ENCODE data around the gene RFK. TPM values are rescaled to one million over a fixed set of nuclear protein-coding genes. Genes with fewer than 3 reads are reported as not detected.
A peak's percentile ranks its signal among the peaks of the same experiment; 100 is the strongest.

The RFK gene
- 10 to 100 TPM; 10.3 to 29.0 (median 22.4) TPM for total RNA-seq
- polyA plus RNA-seq: 10 to 100 TPM in 1 of 3 donors, 1 to 10 TPM in 2; 8.1 to 48.5 (median 9.2) TPM
- long read RNA-seq, donor 1, transcript RFK-201 (4 exons, 2,684 nt): major isoform, 14 of 14 reads
- long read RNA-seq, donor 1, partial matches to known transcripts: 0 of 14 reads
- long read RNA-seq, donor 1, other reads (novel, unspliced or antisense): 0 of 14 reads
- long read RNA-seq, donor 2, partial matches to known transcripts: 0 of 4 reads
- long read RNA-seq, donor 2, other reads (novel, unspliced or antisense): 0 of 4 reads
- long read RNA-seq, donor 3, transcript RFK-201 (4 exons, 2,684 nt): major isoform, 11 of 12 reads
- long read RNA-seq, donor 3, partial matches to known transcripts: 0 of 12 reads
- long read RNA-seq, donor 3, other reads (novel, unspliced or antisense): 0 of 12 reads
- long read RNA-seq, donor 4, transcript RFK-201 (4 exons, 2,684 nt): major isoform, 21 of 23 reads
- long read RNA-seq, donor 4, partial matches to known transcripts: 0 of 23 reads
- long read RNA-seq, donor 4, other reads (novel, unspliced or antisense): 2 of 23 reads
- long read RNA-seq, donor 5, transcript RFK-201 (4 exons, 2,684 nt): major isoform, 62 of 65 reads
- long read RNA-seq, donor 5, partial matches to known transcripts: 0 of 65 reads
- long read RNA-seq, donor 5, other reads (novel, unspliced or antisense): 0 of 65 reads
- long read RNA-seq, donor 6, transcript RFK-201 (4 exons, 2,684 nt): major isoform, 10 of 11 reads
- long read RNA-seq, donor 6, partial matches to known transcripts: 0 of 11 reads
- long read RNA-seq, donor 6, other reads (novel, unspliced or antisense): 0 of 11 reads
- long read RNA-seq, donor 7, transcript RFK-201 (4 exons, 2,684 nt): major isoform, 9 of 9 reads
- long read RNA-seq, donor 7, partial matches to known transcripts: 0 of 9 reads
- long read RNA-seq, donor 7, other reads (novel, unspliced or antisense): 0 of 9 reads
- long read RNA-seq, donor 8, transcript RFK-201 (4 exons, 2,684 nt): major isoform, 16 of 16 reads
- long read RNA-seq, donor 8, partial matches to known transcripts: 0 of 16 reads
- long read RNA-seq, donor 8, other reads (novel, unspliced or antisense): 0 of 16 reads
- long read RNA-seq, donor 9, transcript RFK-201 (4 exons, 2,684 nt): major isoform, 6 of 7 reads
- long read RNA-seq, donor 9, partial matches to known transcripts: 0 of 7 reads
- long read RNA-seq, donor 9, other reads (novel, unspliced or antisense): 0 of 7 reads
- long read RNA-seq, donor 10, transcript RFK-201 (4 exons, 2,684 nt): major isoform, 5 of 5 reads
- long read RNA-seq, donor 10, partial matches to known transcripts: 0 of 5 reads
- long read RNA-seq, donor 10, other reads (novel, unspliced or antisense): 0 of 5 reads

GRCh38 chr9:76394195-76394959 lies at the start of gene RFK:
Gene RFK (minus strand): TSS chr9:76394426. CDS start chr9:76394171, 255 bp downstream.
- Histone ChIP-seq H3K9me3 (replicated peaks in 1 of 3) (no peaks in the 10 kb centered on the region), H3K4me1 (replicated peaks in 1 of 2) (peaks cover 4 to 20% of the 10 kb centered on the region in 2 donors), H3K36me3 (replicated peaks in 1 of 2) (no peaks in the 10 kb centered on the region), H3K27ac (peak within 1 kb of the TSS; percentile 94 to 99 (median 96)), H3K4me3 (peak within 1 kb of the TSS; percentile 78 to 94 (median 82)), H3K27me3 (no peaks in the 10 kb centered on the region)
- WGBS, 4 donors: 0 to 1% (median 0%) methylated on average over 18 to 81 of the region's 81 CpGs
- DNase-seq: peak; percentile 90 to 96 (median 93)
- peak; percentile 74 to 90 for TF ChIP-seq POLR2A (IDR thresholded peaks at IDR 0.05)
- peak in 5 of 6 experiments; percentile 17 to 59 (median 39) for TF ChIP-seq CTCF (IDR thresholded peaks at IDR 0.05)
- intact Hi-C loops (cut with DNase I): no loop called here

- Histone ChIP-seq H3K4me3 (no peak overlapping the region), H3K4me1 (replicated peaks in 1 of 2) (no peaks in the 10 kb centered on the region), H3K9me3 (replicated peaks in 1 of 3) (no peaks in the 10 kb centered on the region), H3K27ac (no peak overlapping the region), H3K27me3 (no peaks in the 10 kb centered on the region), H3K36me3 (replicated peaks in 1 of 2) (no peaks in the 10 kb centered on the region)
- no peak for DNase-seq
- intact Hi-C loops (cut with DNase I): no loop called here
- TF ChIP-seq CTCF (IDR thresholded peaks at IDR 0.05) (no peak), POLR2A (IDR thresholded peaks at IDR 0.05) (no peak)
- WGBS, 4 donors: 81 to 88% (median 86%) methylated on average over 3 of the region's 3 CpGs
Measured at GRCh38 chr9:76443887-76444286, 49.7 kb upstream of the RFK start.

- Histone ChIP-seq H3K4me3 (no peak overlapping the region), H3K4me1 (replicated peaks in 1 of 2) (no peaks in the 10 kb centered on the region), H3K27ac (no peak overlapping the region), H3K36me3 (replicated peaks in 1 of 2) (no peaks in the 10 kb centered on the region), H3K9me3 (replicated peaks in 1 of 3) (no peaks in the 10 kb centered on the region), H3K27me3 (no peaks in the 10 kb centered on the region)
- no peak for DNase-seq
- TF ChIP-seq CTCF (IDR thresholded peaks at IDR 0.05) (no peak), POLR2A (IDR thresholded peaks at IDR 0.05) (no peak)
- intact Hi-C loops (cut with DNase I): no loop called here
- WGBS, 4 donors: 86 to 92% (median 90%) methylated on average over 10 of the region's 10 CpGs
Measured at GRCh38 chr9:76441551-76442322, 47.5 kb upstream of the RFK start.

Measured in adrenal gland (tissue), 19 donors.